Nephron progenitor cell (in vitro differentiated cells): ENCODE results near the gene PNPLA7.
A peak's percentile ranks its signal among the peaks of the same experiment; 100 is the strongest.

Experiments
- DNase-seq: peaks from one replicate; pipeline ENCODE4 v3.0.0; 2021
- H3K27ac Mint-ChIP-seq: 2 replicates; pipeline ENCODE4 v1.8.0; 2021; ENCODE audit warnings: mild to moderate bottlenecking, moderate library complexity, mixed read lengths
- H3K27me3 Mint-ChIP-seq: 2 replicates; pipeline ENCODE4 v1.8.0; 2021; ENCODE audit warnings: mild to moderate bottlenecking, low read depth, mixed read lengths; ENCODE audit not compliant: poor library complexity
- H3K36me3 Mint-ChIP-seq: 2 replicates; pipeline ENCODE4 v1.8.0; 2021; ENCODE audit warnings: low read depth, mixed read lengths
- H3K4me1 Mint-ChIP-seq: 2 replicates; pipeline ENCODE4 v1.8.0; 2021; ENCODE audit warnings: mixed read lengths
- H3K4me3 Mint-ChIP-seq: 2 replicates; pipeline ENCODE4 v1.8.0; 2021; ENCODE audit warnings: mild to moderate bottlenecking, moderate library complexity, mixed read lengths
- H3K9me3 Mint-ChIP-seq: 2 replicates; pipeline ENCODE4 v1.8.0; 2021; ENCODE audit warnings: mild to moderate bottlenecking, moderate library complexity, mixed read lengths
- CTCF ChIP-seq: fragments of 200-600 bp; sonication (generic); IDR thresholded peaks from 2 replicates; pipeline ENCODE4 v1.5.0; 2021; ENCODE audit warnings: antibody characterized with exemption

PNPLA7 gene

GRCh38 chr9:137465720-137466388 lies 84.3 kb downstream of the PNPLA7 start:
- Mint-ChIP-seq H3K4me1 (peaks cover 4% of the 10 kb centered on the region), H3K36me3 (no peaks in the 10 kb centered on the region), H3K4me3 (no peak overlapping the region), H3K9me3 (no peaks in the 10 kb centered on the region), H3K27ac (peak overlapping the region; percentile 69), H3K27me3 (peaks cover 39% of the 10 kb centered on the region)
- no peak for DNase-seq
- no peak for TF ChIP-seq CTCF

- no peak overlapping the region for H3K4me3 Mint-ChIP-seq
- peaks cover 4% of the 10 kb centered on the region for H3K4me1 Mint-ChIP-seq
- no peaks in the 10 kb centered on the region for H3K9me3 Mint-ChIP-seq
- no peak overlapping the region for H3K27ac Mint-ChIP-seq
- peaks cover 38% of the 10 kb centered on the region for H3K27me3 Mint-ChIP-seq
- H3K36me3 Mint-ChIP-seq, result no peaks in the 10 kb centered on the region
- no peak for TF ChIP-seq CTCF
- DNase-seq, result no peak
Measured at GRCh38 chr9:137465000-137465719, 85.0 kb downstream of the PNPLA7 start.

- no peak for DNase-seq
- peaks cover 4% of the 10 kb centered on the region for H3K4me1 Mint-ChIP-seq
- H3K9me3 Mint-ChIP-seq, result no peaks in the 10 kb centered on the region
- H3K36me3 Mint-ChIP-seq, result no peaks in the 10 kb centered on the region
- peaks cover 35% of the 10 kb centered on the region for H3K27me3 Mint-ChIP-seq
- H3K27ac Mint-ChIP-seq, result no peak overlapping the region
- no peak for TF ChIP-seq CTCF
- no peak overlapping the region for H3K4me3 Mint-ChIP-seq
Measured at GRCh38 chr9:137464291-137464999, 85.8 kb downstream of the PNPLA7 start.

GRCh38 chr9:137463931-137464290 lies 86.3 kb downstream of the PNPLA7 start:
- Mint-ChIP-seq H3K9me3 (no peaks in the 10 kb centered on the region), H3K36me3 (no peaks in the 10 kb centered on the region)
- DNase-seq, result no peak

More at GRCh38 chr9:137463931-137464290, 86.3 kb downstream of the PNPLA7 start:
- Mint-ChIP-seq H3K27ac (no peak overlapping the region), H3K4me1 (peaks cover 4% of the 10 kb centered on the region), H3K27me3 (peaks cover 29% of the 10 kb centered on the region), H3K4me3 (no peak overlapping the region)
- TF ChIP-seq CTCF, result no peak
